8988T (cell line): ENCODE data around the gene CDC42EP3.

Source experiments
- DNase-seq: peaks from one replicate; pipeline ENCODE4 v3.0.0; 2011

Gene CDC42EP3

GRCh38 chr2:37633845-37634244 is 37.6 kb downstream of the CDC42EP3 start:
- no peak for DNase-seq

DNA sequence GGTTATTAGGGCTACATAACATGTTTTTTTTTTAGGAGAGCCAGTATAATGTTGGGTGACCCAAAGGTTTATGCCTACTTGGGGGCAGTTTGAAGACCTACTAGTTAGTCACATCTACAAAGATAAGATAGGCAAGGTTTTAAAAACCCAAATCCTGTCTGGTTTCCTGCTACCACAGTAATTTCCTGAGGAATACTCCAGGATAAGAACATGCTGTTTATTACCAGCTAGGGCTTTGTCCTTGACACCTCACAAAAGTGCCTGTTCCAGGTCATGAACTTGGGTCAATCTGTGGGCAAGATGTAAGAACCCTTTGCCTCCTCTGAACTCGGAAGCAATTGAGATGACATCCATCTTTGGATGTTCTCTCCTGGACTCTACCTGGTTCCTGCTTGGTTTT is 38.2 kb downstream of the CDC42EP3 start:
- no peak for DNase-seq

DNA sequence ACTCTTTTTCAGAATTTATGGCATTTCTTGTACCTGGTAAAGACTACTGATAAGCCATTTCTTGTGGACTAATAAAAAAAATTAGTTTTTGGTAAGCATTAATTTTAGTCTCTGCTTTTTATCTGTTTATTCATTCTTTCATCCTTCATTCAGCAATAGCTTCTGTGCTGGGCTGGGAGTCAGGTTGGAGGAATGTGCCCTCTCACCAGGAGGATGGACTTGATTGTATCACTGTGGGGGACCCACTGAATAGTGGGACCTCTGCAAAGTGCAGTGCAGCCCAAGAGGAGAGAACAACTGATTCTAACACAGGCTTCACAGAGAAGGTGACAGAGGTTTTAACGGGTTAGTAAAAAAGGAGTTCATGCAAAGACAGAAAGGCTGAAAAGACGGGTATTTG is 39.1 kb downstream of the CDC42EP3 start:
- no peak for DNase-seq

GRCh38 chr2:37631698-37632097 is 39.7 kb downstream of the CDC42EP3 start:
- no peak for DNase-seq

DNA sequence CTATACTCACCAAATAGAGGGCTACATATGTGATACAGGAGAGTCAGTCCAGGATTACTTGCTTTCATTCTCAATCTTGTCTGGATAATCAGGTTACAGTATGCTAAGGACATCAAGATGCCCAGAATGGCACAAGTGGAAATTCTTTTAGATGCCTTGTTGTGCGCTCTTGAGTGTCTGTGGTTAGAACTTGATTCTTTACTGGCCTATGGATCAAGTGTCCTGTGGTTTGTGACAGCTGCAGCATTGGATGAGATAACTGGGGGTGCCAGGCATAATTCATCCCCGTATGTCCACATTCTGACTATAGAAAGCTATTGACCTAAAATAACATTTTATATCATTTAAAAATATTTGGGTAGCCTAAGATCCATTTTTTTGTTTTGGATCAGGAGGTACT is 40.1 kb downstream of the CDC42EP3 start:
- no peak for DNase-seq

DNA sequence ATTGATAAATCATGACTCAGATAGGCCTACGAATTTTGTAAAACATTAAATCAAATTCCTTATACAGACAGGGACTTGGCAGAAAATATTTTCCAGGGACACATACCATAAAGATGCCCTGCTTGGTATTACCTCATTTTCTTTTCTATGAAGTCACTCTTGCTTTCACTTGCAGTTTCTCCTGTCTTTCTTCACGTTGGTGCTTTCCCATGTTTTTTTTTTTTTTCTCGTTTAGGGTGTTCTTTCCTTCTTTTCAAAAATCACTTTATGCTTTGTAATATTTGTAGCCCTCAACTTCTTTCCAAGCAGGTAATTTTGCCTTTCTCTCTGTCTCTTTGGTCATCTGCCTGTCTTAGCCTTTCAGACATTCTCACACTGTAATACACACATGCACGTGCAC is 40.7 kb downstream of the CDC42EP3 start:
- DNase-seq: no peak

DNA sequence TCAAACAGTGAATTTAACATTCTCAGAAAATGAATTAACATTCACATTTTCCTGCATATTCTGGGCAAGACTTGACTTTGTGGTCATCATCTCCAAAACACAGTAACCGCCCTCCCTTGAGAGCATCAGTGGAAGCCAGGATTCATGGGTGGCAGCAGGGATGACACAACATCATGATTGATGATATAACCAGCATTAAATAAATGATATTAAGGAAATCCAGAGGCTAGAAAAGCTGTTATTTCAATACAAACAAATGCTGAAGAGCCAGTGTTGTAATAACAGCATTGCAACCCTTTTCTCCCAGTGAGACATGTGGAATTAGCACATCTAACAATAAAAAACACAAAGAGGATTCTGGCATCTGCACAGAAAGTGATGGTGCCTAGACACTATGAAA is 41.1 kb downstream of the CDC42EP3 start:
- no peak for DNase-seq

DNA sequence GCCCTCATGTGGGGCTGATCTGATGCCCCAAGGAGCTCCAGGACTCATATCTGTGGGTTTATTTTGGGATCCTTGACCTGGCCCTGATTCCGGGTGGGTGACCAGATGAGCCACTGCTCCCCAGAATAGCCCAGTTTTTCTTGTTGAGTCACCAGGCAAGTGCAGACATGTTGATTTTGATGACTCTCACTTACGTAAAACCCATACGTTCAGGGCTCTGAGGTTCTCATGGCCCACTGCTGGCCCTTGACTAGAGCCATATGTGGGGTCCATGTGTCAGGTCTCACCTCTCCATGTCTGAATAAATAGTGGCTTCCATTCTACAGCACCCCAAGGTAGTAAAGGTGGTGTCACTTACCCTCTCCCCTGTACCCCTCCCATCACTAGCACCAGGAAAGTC is 41.9 kb downstream of the CDC42EP3 start:
- no peak for DNase-seq

GRCh38 chr2:37627710-37628109 is 43.7 kb downstream of the CDC42EP3 start:
- DNase-seq: no peak

DNA sequence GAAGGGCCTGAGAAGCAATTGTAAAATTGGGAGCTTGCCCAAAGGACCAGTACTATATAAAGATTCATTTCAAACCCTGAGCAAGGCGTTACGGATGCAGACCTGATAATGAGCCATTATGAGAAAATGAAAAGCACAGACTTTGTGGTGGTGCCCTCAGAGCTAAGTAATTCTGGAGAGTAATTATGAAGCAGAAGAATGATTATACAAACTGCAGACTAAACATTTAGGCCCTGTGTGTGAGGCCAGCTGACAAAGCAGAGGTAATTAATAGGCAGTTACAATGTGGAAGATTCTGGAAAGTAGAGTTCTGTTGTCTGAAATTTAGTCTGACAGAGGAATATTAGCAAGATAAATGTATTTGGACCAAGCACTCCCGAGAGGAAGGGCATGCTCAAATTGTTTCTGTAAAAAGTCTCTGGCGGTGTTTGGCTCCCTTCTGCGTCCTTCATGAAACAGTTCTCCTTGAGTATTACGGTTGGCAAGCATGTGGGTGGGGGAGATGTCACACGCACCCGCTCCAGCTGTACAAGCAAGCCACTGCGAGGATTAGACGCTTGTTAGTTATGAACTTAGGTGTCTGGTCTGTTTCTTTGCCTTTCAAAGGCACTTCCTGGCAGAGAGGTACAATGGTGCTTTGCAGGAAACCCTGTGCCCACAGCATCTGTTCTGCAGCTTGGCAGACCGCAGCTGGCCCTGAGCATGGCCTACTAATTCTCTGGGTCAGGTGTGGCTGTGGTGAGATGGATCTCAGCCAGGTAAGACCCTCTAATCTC is 45.5 kb downstream of the CDC42EP3 start:
- DNase-seq: no peak

GRCh38 chr2:37625156-37625555 is 46.3 kb downstream of the CDC42EP3 start:
- DNase-seq: no peak

DNA sequence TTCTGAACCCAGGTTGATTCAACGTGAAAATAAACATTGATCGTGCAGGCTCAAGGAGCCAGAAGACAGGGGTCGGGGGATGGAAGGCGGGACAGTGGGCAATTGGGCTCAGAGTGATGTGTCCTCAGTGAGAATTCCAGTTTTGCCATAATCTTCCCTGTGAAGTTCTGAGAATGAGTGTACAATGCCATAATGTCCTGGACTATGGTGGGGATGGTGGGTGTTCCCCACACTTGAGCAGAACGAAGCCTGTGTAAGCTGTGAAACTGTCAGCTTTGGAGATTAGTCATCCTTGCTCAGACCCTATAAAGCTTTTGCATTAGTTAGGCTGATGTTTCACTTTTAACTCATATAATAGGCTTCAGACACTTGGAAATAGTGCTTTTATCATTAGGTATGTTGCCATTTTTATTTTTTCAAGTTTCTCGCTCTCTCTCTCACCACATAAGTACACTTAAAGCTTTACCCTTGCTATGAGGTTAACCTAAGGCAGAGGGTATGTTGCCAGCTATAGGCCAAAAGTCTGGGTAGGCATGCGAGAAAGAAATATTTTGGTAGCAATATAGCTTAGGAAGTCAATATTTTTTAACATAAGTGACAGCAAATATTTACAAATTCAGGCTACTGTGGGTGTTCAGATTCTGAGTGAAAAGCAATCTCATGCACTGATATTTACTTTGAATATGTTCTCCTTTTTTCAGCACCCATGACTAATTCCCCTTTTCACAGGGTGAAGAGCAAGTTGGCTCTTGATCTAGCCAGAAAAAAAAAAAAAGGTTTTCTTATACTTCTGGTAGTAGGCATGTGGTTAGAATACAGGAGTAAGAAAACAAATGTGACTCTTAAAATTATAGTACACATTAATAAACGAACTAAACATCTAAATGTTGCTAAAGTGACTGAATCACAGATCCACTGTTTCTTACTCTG is 47.2 kb downstream of the CDC42EP3 start:
- DNase-seq: no peak

DNA sequence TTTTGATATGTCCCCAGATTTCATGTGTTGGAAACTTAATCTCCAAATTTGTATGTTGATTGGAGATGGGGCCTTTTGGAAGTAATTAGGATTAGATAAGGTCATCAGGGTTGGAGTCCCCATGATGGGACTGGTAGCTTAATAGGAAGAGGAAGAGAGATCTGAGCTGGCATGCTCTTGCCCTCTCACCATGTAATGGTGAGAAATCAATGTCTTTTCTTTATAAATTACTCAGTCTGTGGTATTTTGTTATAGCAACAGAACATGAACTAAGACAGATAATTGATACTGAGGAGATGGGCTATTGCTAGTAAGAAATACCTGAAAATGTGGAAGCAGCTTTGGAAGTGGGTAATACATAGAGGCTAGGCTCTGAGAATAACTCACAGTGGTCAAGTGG is 48.0 kb downstream of the CDC42EP3 start:
- no peak for DNase-seq

- DNase-seq: no peak
These were observed 48.9 kb downstream of the CDC42EP3 start for GRCh38 chr2:37622450-37623100.

- no peak for DNase-seq
These were observed 50.2 kb downstream of the CDC42EP3 start for GRCh38 chr2:37621199-37621598.

- no peak for DNase-seq
These were observed 51.5 kb downstream of the CDC42EP3 start for GRCh38 chr2:37619959-37620300.

DNA sequence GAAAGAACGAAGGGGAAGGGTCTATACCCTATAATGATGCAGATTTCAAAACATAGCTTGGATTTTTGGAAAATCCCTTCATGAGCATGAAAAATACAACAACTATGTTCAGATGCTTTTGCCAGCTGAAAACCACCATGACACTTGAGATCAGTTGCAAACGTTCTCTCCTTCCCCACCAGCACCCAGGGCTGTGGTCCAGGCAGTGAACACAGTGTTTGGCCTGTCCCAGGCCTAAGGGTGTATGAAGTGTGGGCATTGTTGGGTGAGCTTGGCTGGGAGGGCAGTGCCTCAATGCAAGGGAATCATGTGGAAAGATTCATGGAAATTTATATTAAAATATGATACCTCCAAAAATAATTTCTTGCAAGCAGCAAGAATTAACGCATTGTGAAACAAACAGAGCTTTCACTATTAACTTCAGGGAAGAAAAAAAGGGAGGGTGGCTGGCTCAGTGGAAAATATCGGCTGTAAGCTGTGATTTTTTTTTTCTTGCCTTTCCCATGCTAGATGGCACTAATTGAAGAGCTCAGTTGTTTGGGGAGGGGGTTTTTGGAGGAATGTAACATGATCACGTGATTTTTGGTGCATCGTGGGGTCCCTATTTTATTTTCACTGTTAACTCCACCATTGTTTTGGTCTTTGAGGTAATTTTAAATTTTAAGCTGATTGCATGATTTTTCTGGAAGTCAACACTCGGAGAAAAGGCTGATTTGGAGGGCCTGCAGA is 52.0 kb downstream of the CDC42EP3 start:
- DNase-seq: no peak

DNA sequence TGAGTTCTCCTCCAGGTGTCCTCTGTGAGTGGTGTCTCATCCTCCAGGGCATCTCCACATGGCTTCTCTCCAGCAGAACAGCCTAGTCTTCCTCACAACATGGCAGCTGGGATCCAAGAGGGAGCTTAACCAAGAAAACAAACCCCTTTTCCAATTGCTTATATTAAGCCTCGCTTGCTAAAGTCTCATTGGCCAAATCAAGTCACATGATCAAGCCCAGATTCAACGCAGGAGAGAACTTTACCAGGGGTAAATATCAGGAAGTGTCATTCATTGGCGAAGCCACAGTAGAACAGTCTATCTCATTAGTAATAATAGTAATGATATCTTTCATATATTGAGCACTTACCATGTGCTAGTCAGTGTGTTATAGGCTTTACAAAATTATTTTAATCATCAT is 53.1 kb downstream of the CDC42EP3 start:
- DNase-seq: no peak

- DNase-seq: no peak
These were observed 54.1 kb downstream of the CDC42EP3 start for GRCh38 chr2:37617119-37617892.

DNA sequence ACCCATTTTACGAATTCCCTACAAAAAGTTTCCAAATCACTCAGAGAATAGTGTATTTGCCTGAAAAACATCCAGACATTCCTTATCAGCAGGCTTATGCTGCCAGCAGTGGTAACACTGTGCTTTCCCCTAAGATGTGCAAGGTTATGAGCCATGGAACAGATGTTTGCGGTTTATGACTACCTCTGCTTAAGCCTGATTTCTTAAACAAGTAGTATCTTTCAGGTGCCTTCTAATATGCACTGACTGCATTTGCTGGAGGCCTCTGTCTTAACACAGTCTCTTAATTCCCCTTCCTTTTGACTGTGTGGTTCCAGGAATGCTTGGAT is 54.8 kb downstream of the CDC42EP3 start:
- DNase-seq: no peak

DNA sequence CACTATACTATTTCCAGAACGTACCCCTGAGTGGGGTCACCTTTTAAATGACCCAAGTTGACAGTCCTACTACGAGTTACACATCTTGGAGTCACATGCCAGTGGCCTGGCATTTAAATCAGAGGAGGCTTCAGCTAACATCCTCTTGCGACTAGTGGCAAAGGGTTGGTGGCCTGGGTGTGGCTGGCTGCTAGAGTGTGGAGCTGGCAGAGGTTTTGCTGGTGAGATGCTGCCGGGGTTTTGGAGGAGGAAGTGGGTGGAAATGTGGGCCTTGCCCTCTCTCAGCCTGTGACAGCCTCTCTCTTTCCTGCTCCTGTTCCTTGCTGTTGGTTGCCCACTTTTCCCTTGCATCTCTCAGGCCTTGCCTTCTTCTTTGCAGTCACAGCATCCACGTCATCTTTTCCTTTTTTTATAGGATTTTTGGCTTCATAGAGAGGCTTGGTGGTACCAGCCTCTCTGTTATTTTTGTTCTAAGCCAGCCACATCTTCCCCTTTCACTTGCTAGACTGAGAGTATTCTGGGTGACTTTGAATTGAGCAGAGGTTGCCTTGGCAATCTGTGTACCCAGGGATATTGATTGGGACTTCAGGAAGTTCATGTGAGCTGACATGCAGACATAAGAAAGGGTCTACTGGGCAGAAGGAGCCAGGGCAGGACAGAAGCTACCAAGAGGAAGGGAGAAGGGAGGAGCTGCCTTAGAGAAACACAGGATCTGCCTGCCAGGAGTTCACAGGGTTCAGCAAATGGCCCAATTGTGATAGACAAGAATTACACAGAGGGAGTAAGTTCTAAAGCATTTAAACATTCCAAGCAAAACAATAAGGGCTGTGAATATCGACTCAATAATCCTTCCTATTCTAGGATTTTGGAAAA is 55.4 kb downstream of the CDC42EP3 start:
- DNase-seq: no peak
